Psoas muscle (tissue), 8 donors: ENCODE measurements around the gene CLDN10. TPM values are rescaled to one million over a fixed set of nuclear protein-coding genes. Genes with fewer than 3 reads are reported as not detected.
"Not testable (repeated sequence)": the region's sequence is repeated elsewhere in the genome, so short reads cannot be mapped to it uniquely, and the experiment has no call there.

Experiments
- ATAC-seq, 4 donors: fragments of 200-7000 bp; cut with Tn5 transposase; one replicate each; pipeline ENCODE4 v1.9.1; 2020; ENCODE audit warnings: moderate library complexity in 3 of 4, mild to moderate bottlenecking in 2 of 4
- DNase-seq, 2 donors: peaks; one replicate each; pipeline ENCODE4 v3.0.0-alpha.2; 2020
- H3K27ac ChIP-seq: fragments of 200-600 bp; one replicate; pipeline ENCODE4 v1.8.0; 2022
- H3K27me3 ChIP-seq, 3 donors: fragments of 200-600 bp in 1 of 3; one replicate each; pipeline versions ENCODE4 v1.6.1 to v1.8.0; 2013 to 2022; ENCODE audit warnings: low read length in 2 of 3, mild to moderate bottlenecking in 2 of 3, moderate library complexity in 1 of 3; ENCODE audit not compliant: insufficient read depth in 3 of 3
- H3K36me3 ChIP-seq, 2 donors: fragments of 200-600 bp in 1 of 2; one replicate each; pipeline versions ENCODE4 v1.6.1 to v1.8.0; 2013 to 2022; ENCODE audit warnings: low read depth in 1 of 2, mild to moderate bottlenecking in 1 of 2, moderate library complexity in 1 of 2; ENCODE audit not compliant: insufficient read depth in 1 of 2
- H3K4me1 ChIP-seq: fragments of 200-600 bp; one replicate; pipeline ENCODE4 v1.8.0; 2022
- H3K4me3 ChIP-seq: fragments of 200-600 bp; one replicate; pipeline ENCODE4 v1.8.0; 2022; ENCODE audit warnings: mild to moderate bottlenecking
- H3K9me3 ChIP-seq: fragments of 200-600 bp; one replicate; pipeline ENCODE4 v1.8.0; 2022
- WGBS, 3 donors: extraction: QIAGEN DNeasy Blood & Tissue Kit; methylation state at CpG; one replicate each; pipeline versions ENCODE4 v1.1.6 to v1.1.7; 2013; 5-methylcytosine and 5-hydroxymethylcytosine counted together
- intact Hi-C, 2 donors: fragments of 100-400 bp; cut with DNase I; formaldehyde crosslinking; loops; one replicate each; pipeline versions ENCODE4 v1.11.0 to v1.14.2; 2022
- polyA plus RNA-seq, 3 donors: library from polyadenylated mRNA; stranded (reverse); fragments of 200-250 nt; gene quantifications; one replicate each; pipeline ENCODE4 v1.2.3, GENCODE V29; 2013
- total RNA-seq, 4 donors: library from RNA; stranded (reverse); fragmentation: NEBNext Ultra II Directional in 2 of 4; extraction: Animal tissue kit (Norgen Biotek cat#: 25700) in 2 of 4; gene quantifications; one replicate each; pipeline versions ENCODE4 v1.2.1 to v1.2.4, GENCODE V29; 2021 to 2023
- TF ChIP-seq, protein P1 (sequence below): fragments of 200-600 bp; IDR thresholded peaks from one replicate; pipeline ENCODE4 v1.8.0; 2022; ENCODE audit warnings: antibody characterized with exemption
- donor health status: healthy with polysubstance abuse.
- donor health status: DM: no; HTN: no; CAD: no; lungs with moderate emphysema.
- donor health status: Bipolar disorder and iron deficiency.
- donor health status: healthy.
- donor health status: DM: yes; HTN: yes; CAD: no.
- donor health status: DM: no; HTN: no; CAD: no.
- donor health status: DM: no; HTN: no; CAD: no.
- donor health status: DM: yes; HTN: yes; CAD: no.

CLDN10 gene
- total and polyA plus RNA-seq, 7 donors, result 0.04 to 0.26 (median 0.14) TPM; not detected in 2

GRCh38 chr13:95564733-95565291 is 12.3 kb downstream of the CLDN10 start:
- ATAC-seq, result no peak
- no peak overlapping the region for H3K4me3 ChIP-seq
- intact Hi-C loops, result no loop called here
- no peaks in the 10 kb centered on the region for H3K27me3 ChIP-seq
- TF ChIP-seq, protein P1, sequence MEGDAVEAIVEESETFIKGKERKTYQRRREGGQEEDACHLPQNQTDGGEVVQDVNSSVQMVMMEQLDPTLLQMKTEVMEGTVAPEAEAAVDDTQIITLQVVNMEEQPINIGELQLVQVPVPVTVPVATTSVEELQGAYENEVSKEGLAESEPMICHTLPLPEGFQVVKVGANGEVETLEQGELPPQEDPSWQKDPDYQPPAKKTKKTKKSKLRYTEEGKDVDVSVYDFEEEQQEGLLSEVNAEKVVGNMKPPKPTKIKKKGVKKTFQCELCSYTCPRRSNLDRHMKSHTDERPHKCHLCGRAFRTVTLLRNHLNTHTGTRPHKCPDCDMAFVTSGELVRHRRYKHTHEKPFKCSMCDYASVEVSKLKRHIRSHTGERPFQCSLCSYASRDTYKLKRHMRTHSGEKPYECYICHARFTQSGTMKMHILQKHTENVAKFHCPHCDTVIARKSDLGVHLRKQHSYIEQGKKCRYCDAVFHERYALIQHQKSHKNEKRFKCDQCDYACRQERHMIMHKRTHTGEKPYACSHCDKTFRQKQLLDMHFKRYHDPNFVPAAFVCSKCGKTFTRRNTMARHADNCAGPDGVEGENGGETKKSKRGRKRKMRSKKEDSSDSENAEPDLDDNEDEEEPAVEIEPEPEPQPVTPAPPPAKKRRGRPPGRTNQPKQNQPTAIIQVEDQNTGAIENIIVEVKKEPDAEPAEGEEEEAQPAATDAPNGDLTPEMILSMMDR, result no peak
- H3K9me3 ChIP-seq, result no peaks in the 10 kb centered on the region
- no peaks in the 10 kb centered on the region for H3K36me3 ChIP-seq
- no peak for DNase-seq
- H3K27ac ChIP-seq, result no peak overlapping the region
- H3K4me1 ChIP-seq, result no peaks in the 10 kb centered on the region
- 61 to 65% (median 62%) methylated on average over 5 of the region's 5 CpGs for WGBS, 3 donors

DNA sequence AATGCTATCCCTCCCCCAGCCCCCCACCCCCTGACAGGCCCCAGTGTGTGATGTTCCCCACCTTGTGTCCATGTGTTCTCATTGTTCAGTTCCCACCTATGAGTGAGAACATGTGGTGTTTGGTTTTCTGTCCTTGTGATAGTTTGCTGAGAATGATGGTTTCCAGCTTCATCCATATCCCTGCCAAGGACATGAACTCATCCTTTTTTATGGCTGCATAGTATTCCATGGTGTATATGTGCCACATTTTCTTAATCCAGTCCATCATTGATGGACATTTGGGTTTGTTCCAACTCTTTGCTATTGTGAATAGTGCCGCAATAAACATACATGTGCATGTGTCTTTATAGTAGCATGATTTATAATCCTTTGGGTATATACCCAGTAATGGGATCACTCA is 13.2 kb downstream of the CLDN10 start:
- intact Hi-C loops, H3K27me3 ChIP-seq, H3K9me3 ChIP-seq, DNase-seq, H3K4me3 ChIP-seq, ATAC-seq, H3K36me3 ChIP-seq, H3K4me1 ChIP-seq, H3K27ac ChIP-seq: not testable (repeated sequence)
- 96 to 97% (median 97%) methylated on average over 1 of the region's 1 CpG for WGBS, 3 donors

DNA sequence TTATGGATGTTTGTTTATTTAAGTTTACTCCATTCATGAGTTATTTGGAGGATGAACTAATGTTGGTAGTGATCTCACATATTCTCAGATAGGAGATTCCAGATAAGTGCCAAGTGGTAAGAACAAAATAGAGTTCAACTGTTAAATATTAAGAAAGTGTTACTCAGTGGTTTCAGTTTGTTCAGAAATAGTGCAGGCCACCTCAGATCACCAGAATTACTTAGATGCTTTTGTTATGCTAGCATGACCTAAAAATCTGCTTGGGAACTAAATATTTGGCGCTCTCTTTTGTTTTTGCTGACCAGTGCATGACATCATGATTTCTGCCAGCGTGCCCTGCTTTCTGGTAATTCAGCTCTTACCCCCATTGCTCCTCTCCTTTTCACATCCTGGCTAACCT is 15.6 kb downstream of the CLDN10 start:
- Histone ChIP-seq H3K4me1 (no peaks in the 10 kb centered on the region), H3K27me3 (no peaks in the 10 kb centered on the region), H3K4me3 (no peak overlapping the region), H3K36me3 (no peaks in the 10 kb centered on the region), H3K27ac (no peak overlapping the region), H3K9me3 (no peaks in the 10 kb centered on the region)
- TF ChIP-seq, protein P1, result no peak
- DNase-seq, result no peak
- ATAC-seq, result no peak
- WGBS, 3 donors, result 46 to 73% (median 63%) methylated on average over 2 of the region's 2 CpGs
- intact Hi-C loops, result no loop called here

GRCh38 chr13:95570016-95570415 is 17.5 kb downstream of the CLDN10 start:
- ATAC-seq, result no peak
- H3K4me3 ChIP-seq, result no peak overlapping the region
- intact Hi-C loops, result no loop called here
- DNase-seq, result no peak
- no peaks in the 10 kb centered on the region for H3K9me3 ChIP-seq
- 83 to 86% (median 85%) methylated on average over 5 of the region's 5 CpGs for WGBS, 3 donors
- H3K4me1 ChIP-seq, result no peaks in the 10 kb centered on the region
- TF ChIP-seq, protein P1, result no peak
- no peak overlapping the region for H3K27ac ChIP-seq
- no peaks in the 10 kb centered on the region for H3K27me3 ChIP-seq
- H3K36me3 ChIP-seq, result no peaks in the 10 kb centered on the region

DNA sequence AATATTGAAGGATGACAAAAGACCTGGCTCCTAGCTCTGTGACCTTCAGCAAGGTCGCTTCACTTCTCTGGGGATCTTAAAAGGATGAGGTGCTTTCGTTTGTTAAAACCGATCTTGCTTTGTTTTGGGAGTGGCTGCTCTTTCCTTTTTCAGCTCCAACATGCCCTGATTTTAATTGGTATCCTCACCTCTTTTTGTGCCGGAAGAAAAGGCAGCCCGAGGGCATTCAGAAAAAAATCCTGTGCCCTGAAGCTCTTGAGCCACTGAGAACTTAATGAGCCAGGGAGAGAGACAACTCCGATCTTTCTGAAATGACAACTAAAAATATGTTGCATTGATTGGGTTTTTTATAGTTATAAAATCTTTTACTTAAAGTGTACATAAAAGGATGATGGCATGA is 19.4 kb downstream of the CLDN10 start:
- no peak overlapping the region for H3K27ac ChIP-seq
- 56 to 69% (median 67%) methylated on average over 6 of the region's 6 CpGs for WGBS, 3 donors
- TF ChIP-seq, protein P1, result no peak
- H3K9me3 ChIP-seq, result no peaks in the 10 kb centered on the region
- no peaks in the 10 kb centered on the region for H3K27me3 ChIP-seq
- DNase-seq (no peak), ATAC-seq (no peak)
- no peaks in the 10 kb centered on the region for H3K36me3 ChIP-seq
- intact Hi-C loops, result no loop called here
- no peaks in the 10 kb centered on the region for H3K4me1 ChIP-seq
- no peak overlapping the region for H3K4me3 ChIP-seq
